HepG2 (cell line): ENCODE data around the gene APOC3. TPM values are rescaled to one million over a fixed set of nuclear protein-coding genes. Genes with fewer than 3 reads are reported as not detected.
A peak's percentile ranks its signal among the peaks of the same experiment; 100 is the strongest.

ENCODE experiments used
- ATAC-seq: fragments of 200-7000 bp; cut with Tn5 transposase; 3 replicates; pipeline ENCODE4 v1.9.1; 2020; ENCODE audit warnings: mild to moderate bottlenecking, moderate library complexity
- BruUV-seq: library from RNA; stranded (reverse); fragments of 400-500 nt; replicated peaks from 2 replicates; lab custom pipeline; 2021; lab: Mats Ljungman, UMichigan
- CTCF ChIA-PET: fragments of 300-600 bp; formaldehyde crosslinking; extraction: SDS; loops from one replicate; lab custom pipeline; 2021; ENCODE audit warnings: low total read pairs, inconsistent platforms, low intra/inter-chr PET ratio; lab: Yijun Ruan, JAX
- POLR2A ChIA-PET: fragments of 350-600 bp; sonication (Branson Sonifier 250); formaldehyde crosslinking; loops from one replicate; lab custom pipeline; 2020; ENCODE audit warnings: antibody characterized with exemption, inconsistent platforms; lab: Yijun Ruan, JAX
- DNase-seq: peaks from one replicate; pipeline ENCODE4 v3.0.0-alpha.2; 2015; ENCODE audit warnings: low spot score
- FAIRE-seq: peaks from 3 replicates; lab custom pipeline; 2011; peaks lifted over from hg19 to GRCh38; lab: Jason Lieb, UNC
- H2AFZ ChIP-seq: one replicate; pipeline ENCODE4 v1.6.1; 2011; ENCODE audit warnings: low read length, inconsistent platforms
- H3K27ac ChIP-seq: fragments of 300-600 bp; 3 replicates; pipeline ENCODE4 v1.8.0; 2011; ENCODE audit warnings: mixed run types, mild to moderate bottlenecking, mixed read lengths, low read length, inconsistent platforms; ENCODE audit not compliant: insufficient read depth; ENCODE audit errors: extremely low read length
- H3K27me3 ChIP-seq, 2 experiments: fragments of 200-600 bp in 1 of 2; 2 replicates in 1 of 2; 3 replicates in 1 of 2; pipeline versions ENCODE4 v1.6.0 to v1.8.0; 2011; ENCODE audit warnings: low read length in 2 of 2, mild to moderate bottlenecking in 2 of 2, moderate library complexity in 2 of 2, inconsistent platforms in 1 of 2; ENCODE audit not compliant: insufficient read depth in 2 of 2, control insufficient read depth in 1 of 2
- H3K36me3 ChIP-seq, 2 experiments: fragments of 200-600 bp in 1 of 2; replicated peaks in 1 of 2; 2 replicates in 1 of 2; 3 replicates in 1 of 2; pipeline versions ENCODE4 v1.5.1 to v1.8.0; 2011; ENCODE audit warnings: low read length in 2 of 2, inconsistent platforms in 1 of 2; ENCODE audit not compliant: insufficient read depth in 2 of 2, control insufficient read depth in 1 of 2
- H3K4me1 ChIP-seq: 2 replicates; pipeline ENCODE4 v1.5.1; 2012; ENCODE audit warnings: low read length, inconsistent platforms; ENCODE audit not compliant: insufficient read depth
- H3K4me2 ChIP-seq: 2 replicates; pipeline ENCODE4 v1.6.0; 2011; ENCODE audit warnings: low read depth, low read length, inconsistent platforms
- H3K4me3 ChIP-seq, 3 experiments: fragments of 200-600 bp in 1 of 3; sonication (generic), shearing (Covaris generic) in 1 of 3; replicated peaks in 1 of 3; 2 replicates each; pipeline ENCODE4 v1.5.1; 2011 to 2016; ENCODE audit warnings: low read length in 3 of 3, inconsistent platforms in 2 of 3, low read depth in 2 of 3, mild to moderate bottlenecking in 2 of 3, control low read depth in 1 of 3, mixed read lengths in 1 of 3; ENCODE audit not compliant: insufficient read depth in 1 of 3
- H3K79me2 ChIP-seq: one replicate; pipeline ENCODE4 v1.6.1; 2011; ENCODE audit warnings: low read length, inconsistent platforms; ENCODE audit not compliant: insufficient read depth
- H3K9ac ChIP-seq: 2 replicates; pipeline ENCODE4 v1.6.0; 2011; ENCODE audit warnings: mild to moderate bottlenecking, low read depth, low read length, inconsistent platforms; ENCODE audit not compliant: insufficient read depth
- H3K9me3 ChIP-seq: 2 replicates; pipeline ENCODE4 v1.5.1; 2012; ENCODE audit warnings: mild to moderate bottlenecking, low read length
- H4K20me1 ChIP-seq: 2 replicates; pipeline ENCODE4 v1.6.0; 2011; ENCODE audit warnings: inconsistent platforms, mild to moderate bottlenecking, low read length, moderate library complexity; ENCODE audit not compliant: insufficient read depth
- CREB1 ChIP-seq, 2 experiments: fragments of 450-650 bp in 1 of 2; IDR thresholded peaks; 2 replicates each; pipeline ENCODE4 v1.6.1; 2016 to 2017; ENCODE audit warnings: control low read depth in 1 of 2, mild to moderate bottlenecking in 1 of 2, missing compliant biosample characterization in 1 of 2, missing genetic modification characterization in 1 of 2
- EP300 ChIP-seq, 3 experiments: sonication (generic) in 1 of 3; formaldehyde crosslinking in 1 of 3; IDR thresholded peaks; 2 replicates each; pipeline versions ENCODE4 v1.5.1 to v1.6.1; 2011 to 2020; ENCODE audit warnings: low read depth in 2 of 3, low read length in 2 of 3, borderline replicate concordance in 1 of 3, improper control_type of control experiment in 1 of 3, mild to moderate bottlenecking in 1 of 3, missing genetic modification reagents in 1 of 3, moderate library complexity in 1 of 3
- FOXA3 ChIP-seq: IDR thresholded peaks from 2 replicates; pipeline ENCODE4 v1.6.1; 2016; ENCODE audit warnings: missing genetic modification reagents, missing compliant biosample characterization
- HOXA3 ChIP-seq: sonication (generic); formaldehyde crosslinking; IDR thresholded peaks from 2 replicates; pipeline ENCODE4 v1.5.0; 2020; ENCODE audit warnings: missing genetic modification reagents
- KDM2A ChIP-seq: sonication (generic); formaldehyde crosslinking; IDR thresholded peaks from 2 replicates; pipeline ENCODE4 v1.4.0; 2020; ENCODE audit warnings: low read depth, missing genetic modification reagents, borderline replicate concordance
- NR3C1 ChIP-seq: sonication (generic); formaldehyde crosslinking; IDR thresholded peaks from 2 replicates; pipeline ENCODE4 v1.4.0; 2020; ENCODE audit warnings: missing genetic modification reagents
- POLR2A ChIP-seq, 2 experiments: IDR thresholded peaks; 2 replicates each; pipeline ENCODE4 v1.6.1; 2011; ENCODE audit warnings: low read depth in 2 of 2, low read length in 2 of 2, mild to moderate bottlenecking in 1 of 2, moderate library complexity in 1 of 2; ENCODE audit not compliant: insufficient read depth in 1 of 2
- SAFB2 ChIP-seq: sonication (generic); formaldehyde crosslinking; IDR thresholded peaks from 2 replicates; pipeline ENCODE4 v1.5.1; 2020; ENCODE audit warnings: missing genetic modification reagents, low read depth, mild to moderate bottlenecking, borderline replicate concordance
- STAG1 ChIP-seq: sonication (generic); formaldehyde crosslinking; IDR thresholded peaks from 2 replicates; pipeline ENCODE4 v1.4.0; 2020; ENCODE audit warnings: missing genetic modification reagents
- ZBTB21 ChIP-seq: sonication (generic); formaldehyde crosslinking; IDR thresholded peaks from 2 replicates; pipeline ENCODE4 v1.4.0; 2020; ENCODE audit warnings: missing genetic modification reagents
- ZNF292 ChIP-seq: sonication (generic); formaldehyde crosslinking; IDR thresholded peaks from 2 replicates; pipeline ENCODE4 v1.8.1; 2022; ENCODE audit warnings: mild to moderate bottlenecking, low read depth, missing genetic modification reagents, borderline replicate concordance
- ZNF510 ChIP-seq: sonication (generic); formaldehyde crosslinking; IDR thresholded peaks from 2 replicates; pipeline ENCODE4 v1.4.0; 2020; ENCODE audit warnings: low read depth, mild to moderate bottlenecking, missing genetic modification reagents
- ZNF652 ChIP-seq: IDR thresholded peaks from 2 replicates; pipeline ENCODE4 v1.6.1; 2016; ENCODE audit warnings: low read depth, borderline replicate concordance
- WGBS: methylation state at CpG from one replicate; pipeline ENCODE4 v1.1.6; 2017; ENCODE audit warnings: low lambda C conversion rate; 5-methylcytosine and 5-hydroxymethylcytosine counted together
- in situ Hi-C: cut with HindIII; loops from 2 replicates; pipeline ENCODE4 v1.10.0; 2017; ENCODE audit warnings: low pct_unique_long_range_greater_than_20kb; ENCODE audit not compliant: extremely low pct_ligation_motif_present
- intact Hi-C: fragments of 100-400 bp; cut with micrococcal nuclease; formaldehyde crosslinking; loops from one replicate; pipeline ENCODE4 v1.10.0; 2022; ENCODE audit not compliant: unreplicated experiment
- polyA plus RNA-seq, 8 experiments: library from polyadenylated mRNA; depleted of rRNA in 3 of 8; stranded (reverse) in 7 of 8; unstranded in 1 of 8; fragments of >200 nt; fragmentation: Illumina TruSeq in 4 of 8; extraction: Trizol in 4 of 8; gene quantifications; 2 replicates each; pipeline versions ENCODE4 v1.2.1 to v1.2.3, GENCODE V29; 2011 to 2016; ENCODE audit warnings: low read depth in 4 of 8, missing spikeins in 1 of 8, mixed read lengths in 1 of 8; ENCODE audit not compliant: insufficient read depth in 1 of 8
- total RNA-seq, 5 experiments: library from RNA; depleted of rRNA; stranded (reverse); fragments of >200 nt; fragmentation: Illumina TruSeq; extraction: Trizol; gene quantifications; 2 replicates each; pipeline ENCODE4 v1.2.3, GENCODE V29; 2016; ENCODE audit warnings: low read depth in 1 of 5
- TF ChIP-seq, protein P1 (sequence below): IDR thresholded peaks from 2 replicates; pipeline ENCODE4 v1.6.1; 2016; ENCODE audit warnings: missing genetic modification reagents, missing compliant biosample characterization
- TF ChIP-seq, protein P2 (sequence below), 2 experiments: fragments of 450-650 bp in 1 of 2; sonication (generic) in 1 of 2; formaldehyde crosslinking; IDR thresholded peaks; 2 replicates each; pipeline versions ENCODE4 v1.5.0 to v1.8.0; 2020 to 2022; ENCODE audit warnings: mild to moderate bottlenecking in 1 of 2, missing genetic modification reagents in 1 of 2
- TF ChIP-seq, protein P3 (sequence below): sonication (generic); formaldehyde crosslinking; IDR thresholded peaks from 2 replicates; pipeline ENCODE4 v1.5.0; 2020; ENCODE audit warnings: mild to moderate bottlenecking, missing genetic modification reagents
- TF ChIP-seq, protein P4 (sequence below): IDR thresholded peaks from 2 replicates; pipeline ENCODE4 v1.6.1; 2016

The APOC3 gene
- total and polyA plus RNA-seq, 2 of the 13 experiments (the other 11 are each of a cell fraction or from before 2014, with no cell fraction given): 314 to 687 TPM

- WGBS: 0% methylated on average over 3 of the region's 5 CpGs
- ChIA-PET CTCF (interaction anchor here (3.1 kb wide), 1 partner anchor 34 kb away, joined by 21 read pairs; the partner anchor contains the start of gene APOA5), POLR2A (interaction anchor here (5.6 to 18.4 kb wide), 5 partner anchors 9 to 32 kb away, joined by 67 to 1365 read pairs (median 361); partner anchors contain the start of genes APOA1, APOA5 and ZPR1)
- H2AFZ ChIP-seq: no peak overlapping the region
- intact Hi-C loops: no loop called here
- ATAC-seq (peak; percentile 35), FAIRE-seq (peak; percentile 81), DNase-seq (peak; percentile 69)
- in situ Hi-C loops: no loop called here
- H3K79me2 ChIP-seq: peaks cover 8% of the 10 kb centered on the region
- no TSS peak for BruUV-seq
- H3K36me3 ChIP-seq: no peaks in the 10 kb centered on the region
- H3K9me3 ChIP-seq: no peaks in the 10 kb centered on the region
- no peaks in the 10 kb centered on the region for H3K27me3 ChIP-seq
- peak overlapping the region; percentile 60; the same call in 1 of the 2 replicates for H3K9ac ChIP-seq
- H3K4me2 ChIP-seq: peak overlapping the region; percentile 81
- no peaks in the 10 kb centered on the region for H4K20me1 ChIP-seq
- peak overlapping the region in 1 of 3 experiments; percentile 59; a peak in 1 of 6 replicates for H3K4me3 ChIP-seq
- peaks cover 85% of the 10 kb centered on the region for H3K4me1 ChIP-seq
- peak overlapping the region; percentile 85 for H3K27ac ChIP-seq
- TF ChIP-seq ZNF510 (CRISPR knock-in tag): no peak
- TF ChIP-seq HOXA3 (CRISPR knock-in tag): peak; percentile 67; the same call in 1 of the 2 replicates
- TF ChIP-seq SAFB2: no peak
- TF ChIP-seq, protein P1, sequence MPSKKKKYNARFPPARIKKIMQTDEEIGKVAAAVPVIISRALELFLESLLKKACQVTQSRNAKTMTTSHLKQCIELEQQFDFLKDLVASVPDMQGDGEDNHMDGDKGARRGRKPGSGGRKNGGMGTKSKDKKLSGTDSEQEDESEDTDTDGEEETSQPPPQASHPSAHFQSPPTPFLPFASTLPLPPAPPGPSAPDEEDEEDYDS: peak; percentile 56
- TF ChIP-seq, protein P2, sequence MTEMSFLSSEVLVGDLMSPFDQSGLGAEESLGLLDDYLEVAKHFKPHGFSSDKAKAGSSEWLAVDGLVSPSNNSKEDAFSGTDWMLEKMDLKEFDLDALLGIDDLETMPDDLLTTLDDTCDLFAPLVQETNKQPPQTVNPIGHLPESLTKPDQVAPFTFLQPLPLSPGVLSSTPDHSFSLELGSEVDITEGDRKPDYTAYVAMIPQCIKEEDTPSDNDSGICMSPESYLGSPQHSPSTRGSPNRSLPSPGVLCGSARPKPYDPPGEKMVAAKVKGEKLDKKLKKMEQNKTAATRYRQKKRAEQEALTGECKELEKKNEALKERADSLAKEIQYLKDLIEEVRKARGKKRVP (CRISPR knock-in tag; IDR thresholded peaks at IDR 0.05): no peak
- 0 out of 4 replicates have a peak, but pooled peaks of 1 of the 2 experiments have one; percentile 13 for TF ChIP-seq POLR2A (IDR thresholded peaks at IDR 0.05; ENCODE audit: insufficient read depth in 1 of 2, low read depth in 2 of 2, low read length in 2 of 2)
- 0 out of 2 replicates have a peak, but pooled peaks have one; percentile 30 for TF ChIP-seq ZBTB21 (CRISPR knock-in tag)
- TF ChIP-seq ZNF652 (CRISPR knock-in tag): peak; percentile 32; the same call in 1 of the 2 replicates
- TF ChIP-seq EP300 (IDR thresholded peaks at IDR 0.05; ENCODE audit: low read depth in 2 of 2, low read length in 2 of 2): peak in 1 of 2 experiments; percentile 25; a peak in 1 of 4 replicates
- TF ChIP-seq EP300 (CRISPR knock-in tag; IDR thresholded peaks at IDR 0.05; ENCODE audit: borderline replicate concordance): no peak
- 0 out of 2 replicates have a peak, but pooled peaks have one; percentile 33 for TF ChIP-seq FOXA3 (CRISPR knock-in tag)
- TF ChIP-seq NR3C1 (CRISPR knock-in tag): no peak
- peak; percentile 63 for TF ChIP-seq CREB1 (IDR thresholded peaks at IDR 0.05)
- TF ChIP-seq CREB1 (CRISPR knock-in tag; IDR thresholded peaks at IDR 0.05): no peak
- TF ChIP-seq, protein P3, sequence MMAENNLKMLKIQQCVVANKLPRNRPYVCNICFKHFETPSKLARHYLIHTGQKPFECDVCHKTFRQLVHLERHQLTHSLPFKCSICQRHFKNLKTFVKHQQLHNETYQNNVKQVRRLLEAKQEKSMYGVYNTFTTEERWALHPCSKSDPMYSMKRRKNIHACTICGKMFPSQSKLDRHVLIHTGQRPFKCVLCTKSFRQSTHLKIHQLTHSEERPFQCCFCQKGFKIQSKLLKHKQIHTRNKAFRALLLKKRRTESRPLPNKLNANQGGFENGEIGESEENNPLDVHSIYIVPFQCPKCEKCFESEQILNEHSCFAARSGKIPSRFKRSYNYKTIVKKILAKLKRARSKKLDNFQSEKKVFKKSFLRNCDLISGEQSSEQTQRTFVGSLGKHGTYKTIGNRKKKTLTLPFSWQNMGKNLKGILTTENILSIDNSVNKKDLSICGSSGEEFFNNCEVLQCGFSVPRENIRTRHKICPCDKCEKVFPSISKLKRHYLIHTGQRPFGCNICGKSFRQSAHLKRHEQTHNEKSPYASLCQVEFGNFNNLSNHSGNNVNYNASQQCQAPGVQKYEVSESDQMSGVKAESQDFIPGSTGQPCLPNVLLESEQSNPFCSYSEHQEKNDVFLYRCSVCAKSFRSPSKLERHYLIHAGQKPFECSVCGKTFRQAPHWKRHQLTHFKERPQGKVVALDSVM: no peak
- 0 out of 2 replicates have a peak, but pooled peaks have one; percentile 7 for TF ChIP-seq KDM2A (CRISPR knock-in tag)
- TF ChIP-seq ZNF292: 0 out of 2 replicates have a peak, but pooled peaks have one; percentile 8
- peak; percentile 61 for TF ChIP-seq STAG1 (CRISPR knock-in tag)
- TF ChIP-seq, protein P4, sequence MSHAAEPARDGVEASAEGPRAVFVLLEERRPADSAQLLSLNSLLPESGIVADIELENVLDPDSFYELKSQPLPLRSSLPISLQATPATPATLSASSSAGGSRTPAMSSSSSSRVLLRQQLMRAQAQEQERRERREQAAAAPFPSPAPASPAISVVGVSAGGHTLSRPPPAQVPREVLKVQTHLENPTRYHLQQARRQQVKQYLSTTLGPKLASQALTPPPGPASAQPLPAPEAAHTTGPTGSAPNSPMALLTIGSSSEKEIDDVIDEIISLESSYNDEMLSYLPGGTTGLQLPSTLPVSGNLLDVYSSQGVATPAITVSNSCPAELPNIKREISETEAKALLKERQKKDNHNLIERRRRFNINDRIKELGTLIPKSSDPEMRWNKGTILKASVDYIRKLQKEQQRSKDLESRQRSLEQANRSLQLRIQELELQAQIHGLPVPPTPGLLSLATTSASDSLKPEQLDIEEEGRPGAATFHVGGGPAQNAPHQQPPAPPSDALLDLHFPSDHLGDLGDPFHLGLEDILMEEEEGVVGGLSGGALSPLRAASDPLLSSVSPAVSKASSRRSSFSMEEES (CRISPR knock-in tag): 0 out of 2 replicates have a peak, but pooled peaks have one; percentile 15
Measured at GRCh38 chr11:116825434-116825833, 4.3 kb upstream of the APOC3 start.
